Fibroblast of the conjunctiva (primary cell): ENCODE measurements around the gene NDRG2.

ENCODE experiments used
- DNase-seq: peaks from one replicate; pipeline ENCODE4 v3.0.0-alpha.2; 2010; ENCODE audit warnings: low read depth

The NDRG2 gene

GRCh38 chr14:20969336-20969735 lies 55.5 kb downstream of the NDRG2 start:
- DNase-seq, result no peak
